Activated CD4-positive, alpha-beta T cell treated with anti-CD3 and anti-CD28 coated beads for 36 hours (primary cell): ENCODE measurements around the gene HIGD1B. TPM values are rescaled to one million over a fixed set of nuclear protein-coding genes. Genes with fewer than 3 reads are reported as not detected.

Experiments used
- ATAC-seq: fragments of 200-7000 bp; cut with Tn5 transposase; one replicate; pipeline ENCODE4 v1.10.0; 2021; ENCODE audit warnings: mild to moderate bottlenecking, moderate library complexity
- CTCF ChIA-PET: fragments of 350-600 bp; sonication (Branson Sonifier 250); formaldehyde crosslinking; loops from one replicate; lab custom pipeline; 2021; ENCODE audit warnings: antibody characterized with exemption; lab: Charles Lee
- POLR2A ChIA-PET: fragments of 350-600 bp; sonication (Branson Sonifier 250); formaldehyde crosslinking; loops from one replicate; lab custom pipeline; 2021; ENCODE audit warnings: antibody characterized with exemption, inconsistent platforms; lab: Charles Lee
- DNase-seq: peaks from one replicate; pipeline ENCODE4 v3.0.0-alpha.2; 2020
- H3K27ac Mint-ChIP-seq: one replicate; pipeline ENCODE4 v1.8.0; 2021; ENCODE audit warnings: mixed read lengths
- H3K27me3 Mint-ChIP-seq: one replicate; pipeline ENCODE4 v1.8.0; 2021; ENCODE audit warnings: mixed read lengths
- H3K36me3 Mint-ChIP-seq: one replicate; pipeline ENCODE4 v1.8.0; 2021; ENCODE audit warnings: low read depth, mixed read lengths
- H3K4me1 Mint-ChIP-seq: one replicate; pipeline ENCODE4 v1.8.0; 2021; ENCODE audit warnings: mixed read lengths
- H3K4me3 Mint-ChIP-seq: one replicate; pipeline ENCODE4 v1.8.0; 2021; ENCODE audit warnings: mild to moderate bottlenecking, moderate library complexity, mixed read lengths
- H3K9me3 Mint-ChIP-seq: one replicate; pipeline ENCODE4 v1.8.0; 2021; ENCODE audit warnings: low read depth, mixed read lengths
- intact Hi-C, 2 experiments: fragments of 100-400 bp; cut with DNase I in 1 of 2; cut with micrococcal nuclease in 1 of 2; formaldehyde crosslinking; loops; one replicate each; pipeline versions ENCODE4 v1.14.2 to v1.15.1; 2022 to 2024; cut with DNase I, micrococcal nuclease
- total RNA-seq, 2 experiments: library from RNA; stranded (reverse); gene quantifications; one replicate each; pipeline ENCODE4 v1.2.3, GENCODE V29; 2021

Gene HIGD1B
- total RNA-seq, 2 experiments from 2014 or later = not detected

DNA sequence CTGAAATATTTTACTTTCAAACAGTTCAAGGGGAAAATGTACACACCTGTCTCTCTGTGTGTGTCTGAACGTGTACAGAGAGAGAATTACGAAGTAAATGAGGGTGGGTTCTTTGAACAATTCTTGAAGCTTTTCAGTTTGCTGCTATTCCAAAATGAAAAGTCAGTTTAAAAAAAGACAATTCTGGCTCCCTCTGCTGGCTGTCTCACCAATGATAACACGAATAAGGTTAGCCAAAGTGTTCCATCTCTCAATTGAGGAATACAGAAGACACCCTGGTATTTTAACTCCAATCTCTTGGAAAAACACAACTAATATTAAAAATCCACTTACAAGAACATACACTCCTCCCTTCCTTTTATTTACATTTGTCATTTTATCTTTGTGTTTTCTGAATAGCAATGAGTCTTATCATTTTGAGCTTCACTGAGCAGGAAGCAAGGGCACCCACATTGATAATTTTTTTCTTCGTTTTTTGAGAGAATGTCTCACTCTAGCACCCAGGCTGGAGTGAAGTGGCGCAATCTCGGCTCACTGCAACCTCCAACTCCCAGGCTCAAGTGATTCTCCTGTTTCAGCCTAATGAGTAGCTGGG, 31.0 kb downstream of the HIGD1B start:
- CTCF ChIA-PET = interaction anchor here (0.6 to 6.6 kb wide), 16 partner anchors 8 to 1083 kb away, joined by 3 to 39 read pairs (median 4); partner anchors contain the start of gene EFTUD2
- H3K4me3 Mint-ChIP-seq = no peak overlapping the region
- DNase-seq (peak; percentile 47), ATAC-seq (no peak)
- no peaks in the 10 kb centered on the region for H3K4me1 Mint-ChIP-seq
- H3K36me3 Mint-ChIP-seq = peaks cover 48% of the 10 kb centered on the region
- no peaks in the 10 kb centered on the region for H3K27me3 Mint-ChIP-seq
- no peak overlapping the region for H3K27ac Mint-ChIP-seq
- H3K9me3 Mint-ChIP-seq = no peaks in the 10 kb centered on the region
- intact Hi-C loops = loop anchor here in 1 of 2 experiments (1.0 kb wide), 2 partner anchors 99 to 104 kb away; no protein-coding TSS in a partner anchor
- POLR2A ChIA-PET = no interaction called here

DNA sequence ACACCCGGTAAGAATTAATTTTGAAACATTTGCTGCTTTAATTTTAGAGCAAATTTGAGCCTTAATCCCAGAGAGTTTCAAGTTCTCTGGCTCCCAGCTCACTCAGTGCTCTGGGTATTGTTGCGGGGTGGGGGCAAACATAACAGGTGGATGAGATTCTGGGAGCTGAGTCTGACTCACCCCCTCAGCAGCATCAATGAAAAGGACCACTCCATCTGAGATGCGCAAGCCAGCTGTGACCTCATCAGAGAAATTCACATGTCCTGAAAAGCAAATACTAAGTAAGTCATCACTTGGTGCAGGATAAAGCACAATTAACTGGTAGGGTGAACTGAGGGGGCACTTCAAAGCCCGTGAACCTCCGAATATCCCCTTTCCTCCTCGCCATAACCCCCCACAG, 31.7 kb downstream of the HIGD1B start:
- ChIA-PET CTCF (interaction anchor here (0.6 to 6.6 kb wide), 13 partner anchors 9 to 1082 kb away, joined by 3 to 39 read pairs (median 4); partner anchors contain the start of gene EFTUD2), POLR2A (no interaction called here)
- H3K27ac Mint-ChIP-seq = no peak overlapping the region
- no peaks in the 10 kb centered on the region for H3K9me3 Mint-ChIP-seq
- no peak for DNase-seq
- H3K27me3 Mint-ChIP-seq = no peaks in the 10 kb centered on the region
- H3K4me3 Mint-ChIP-seq = no peak overlapping the region
- intact Hi-C loops = no loop called here
- H3K36me3 Mint-ChIP-seq = peaks cover 45% of the 10 kb centered on the region
- ATAC-seq = no peak
- no peaks in the 10 kb centered on the region for H3K4me1 Mint-ChIP-seq

DNA sequence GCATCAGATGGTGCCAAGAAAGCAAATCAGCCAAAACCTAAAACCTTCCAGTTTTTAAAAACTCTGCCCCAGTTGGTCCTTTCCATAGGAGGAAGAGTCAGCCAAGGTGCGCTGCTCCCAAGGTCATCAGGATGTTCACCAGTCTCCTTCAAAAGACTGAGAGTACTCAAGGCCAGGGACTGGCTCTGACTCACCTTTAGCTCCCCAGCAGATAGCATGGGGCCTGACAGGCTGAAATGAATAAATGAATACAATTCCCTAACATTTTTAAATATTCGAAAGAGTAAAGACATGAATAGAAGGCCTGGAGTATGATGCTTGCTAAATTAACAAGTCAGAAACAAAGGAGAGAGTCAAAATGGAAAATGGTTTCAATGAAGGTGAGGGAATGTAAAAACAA, 32.4 kb downstream of the HIGD1B start:
- DNase-seq (no peak), ATAC-seq (no peak)
- POLR2A ChIA-PET = no interaction called here
- H3K4me1 Mint-ChIP-seq = no peaks in the 10 kb centered on the region
- H3K36me3 Mint-ChIP-seq = peaks cover 48% of the 10 kb centered on the region
- intact Hi-C loops = no loop called here
- no peak overlapping the region for H3K4me3 Mint-ChIP-seq
- no peak overlapping the region for H3K27ac Mint-ChIP-seq
- CTCF ChIA-PET = interaction anchor here (1.7 to 6.6 kb wide), 4 partner anchors 12 to 103 kb away, joined by 5 to 39 read pairs (median 22); partner anchors contain the start of gene EFTUD2
- H3K27me3 Mint-ChIP-seq = no peaks in the 10 kb centered on the region
- H3K9me3 Mint-ChIP-seq = no peaks in the 10 kb centered on the region

DNA sequence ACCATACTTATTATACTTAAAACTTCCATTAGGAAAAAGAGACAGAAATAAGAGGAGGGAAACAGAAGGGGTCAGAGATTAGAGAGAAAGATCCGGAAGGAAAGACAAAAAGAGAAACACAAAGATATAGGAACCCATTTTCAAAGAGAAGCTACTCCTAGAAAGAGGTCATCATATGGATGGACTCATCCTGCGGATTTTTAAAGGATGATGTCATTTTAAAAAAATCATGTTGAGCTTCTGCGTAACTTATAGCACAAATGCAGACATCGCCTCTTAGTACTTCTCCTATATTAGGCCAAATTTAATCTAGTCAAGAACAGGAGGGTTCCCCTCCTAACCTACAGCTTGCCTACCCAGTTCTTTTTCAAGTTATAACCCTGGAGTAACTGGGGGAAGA, 33.5 kb downstream of the HIGD1B start:
- CTCF ChIA-PET = interaction anchor here (0.7 to 2.9 kb wide), 10 partner anchors 11 to 168 kb away, joined by 3 to 17 read pairs (median 5); no protein-coding TSS in a partner anchor
- Mint-ChIP-seq H3K4me1 (no peaks in the 10 kb centered on the region), H3K9me3 (no peaks in the 10 kb centered on the region), H3K27ac (no peak overlapping the region), H3K27me3 (no peaks in the 10 kb centered on the region), H3K36me3 (peaks cover 49% of the 10 kb centered on the region), H3K4me3 (no peak overlapping the region)
- POLR2A ChIA-PET = no interaction called here
- no peak for ATAC-seq
- DNase-seq = no peak
- intact Hi-C loops = no loop called here

DNA sequence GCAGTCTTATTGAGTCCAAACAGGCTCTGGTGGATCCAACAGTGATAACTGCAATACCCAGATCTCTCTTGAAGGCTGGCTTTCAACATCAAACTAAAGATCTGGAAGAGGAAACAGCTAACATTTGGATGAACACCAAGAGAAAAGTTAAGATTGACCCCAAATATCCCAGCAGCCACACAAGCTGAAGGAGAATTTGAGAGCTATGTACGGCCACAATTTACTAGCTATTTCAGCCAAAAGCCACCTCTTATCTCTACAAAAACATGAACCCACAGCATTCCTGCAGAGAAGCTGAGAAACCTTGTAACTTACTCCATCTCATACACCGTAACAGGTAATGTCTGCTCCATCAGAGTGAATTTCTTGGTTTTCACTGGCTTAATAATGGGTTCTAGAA, 37.3 kb downstream of the HIGD1B start:
- POLR2A ChIA-PET = no interaction called here
- no peak overlapping the region for H3K4me3 Mint-ChIP-seq
- CTCF ChIA-PET = interaction anchor here (0.7 to 1.5 kb wide), 2 partner anchors 20 to 108 kb away, joined by 3 to 5 read pairs; no protein-coding TSS in a partner anchor
- H3K27me3 Mint-ChIP-seq = no peaks in the 10 kb centered on the region
- no peak for DNase-seq
- no peak for ATAC-seq
- H3K9me3 Mint-ChIP-seq = no peaks in the 10 kb centered on the region
- H3K4me1 Mint-ChIP-seq = peaks cover 9% of the 10 kb centered on the region
- intact Hi-C loops = no loop called here
- H3K36me3 Mint-ChIP-seq = peaks cover 39% of the 10 kb centered on the region
- H3K27ac Mint-ChIP-seq = no peak overlapping the region

DNA sequence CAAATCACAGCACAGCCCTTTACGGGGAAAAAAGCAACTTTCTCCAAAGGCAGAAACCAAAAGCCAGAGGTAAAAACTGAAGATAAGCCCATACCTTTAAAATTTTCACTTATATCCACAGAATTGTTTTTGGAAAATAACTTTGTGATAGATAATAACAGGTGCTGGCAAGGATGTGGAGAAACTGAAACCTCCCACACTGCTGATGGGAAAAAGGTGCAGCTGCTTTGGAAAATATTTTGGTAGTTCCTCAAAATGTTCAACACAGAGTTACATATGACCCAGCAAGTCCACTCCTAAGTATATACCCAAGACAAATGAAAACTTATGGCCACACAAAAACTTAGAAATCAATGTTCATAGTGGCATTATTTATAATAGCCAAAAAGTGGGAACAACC, 39.3 kb downstream of the HIGD1B start:
- H3K36me3 Mint-ChIP-seq = peaks cover 39% of the 10 kb centered on the region
- intact Hi-C loops = loop anchor here in 1 of 2 experiments (2.0 kb wide), 1 partner anchor 20 kb away; no protein-coding TSS in a partner anchor
- H3K27me3 Mint-ChIP-seq = no peaks in the 10 kb centered on the region
- H3K4me1 Mint-ChIP-seq = peaks cover 14% of the 10 kb centered on the region
- ChIA-PET CTCF (interaction anchor here (0.6 kb wide), 1 partner anchor 526 kb away, joined by 4 read pairs; no protein-coding TSS in a partner anchor), POLR2A (no interaction called here)
- H3K4me3 Mint-ChIP-seq = no peak overlapping the region
- no peaks in the 10 kb centered on the region for H3K9me3 Mint-ChIP-seq
- no peak for ATAC-seq
- no peak for DNase-seq
- H3K27ac Mint-ChIP-seq = no peak overlapping the region

DNA sequence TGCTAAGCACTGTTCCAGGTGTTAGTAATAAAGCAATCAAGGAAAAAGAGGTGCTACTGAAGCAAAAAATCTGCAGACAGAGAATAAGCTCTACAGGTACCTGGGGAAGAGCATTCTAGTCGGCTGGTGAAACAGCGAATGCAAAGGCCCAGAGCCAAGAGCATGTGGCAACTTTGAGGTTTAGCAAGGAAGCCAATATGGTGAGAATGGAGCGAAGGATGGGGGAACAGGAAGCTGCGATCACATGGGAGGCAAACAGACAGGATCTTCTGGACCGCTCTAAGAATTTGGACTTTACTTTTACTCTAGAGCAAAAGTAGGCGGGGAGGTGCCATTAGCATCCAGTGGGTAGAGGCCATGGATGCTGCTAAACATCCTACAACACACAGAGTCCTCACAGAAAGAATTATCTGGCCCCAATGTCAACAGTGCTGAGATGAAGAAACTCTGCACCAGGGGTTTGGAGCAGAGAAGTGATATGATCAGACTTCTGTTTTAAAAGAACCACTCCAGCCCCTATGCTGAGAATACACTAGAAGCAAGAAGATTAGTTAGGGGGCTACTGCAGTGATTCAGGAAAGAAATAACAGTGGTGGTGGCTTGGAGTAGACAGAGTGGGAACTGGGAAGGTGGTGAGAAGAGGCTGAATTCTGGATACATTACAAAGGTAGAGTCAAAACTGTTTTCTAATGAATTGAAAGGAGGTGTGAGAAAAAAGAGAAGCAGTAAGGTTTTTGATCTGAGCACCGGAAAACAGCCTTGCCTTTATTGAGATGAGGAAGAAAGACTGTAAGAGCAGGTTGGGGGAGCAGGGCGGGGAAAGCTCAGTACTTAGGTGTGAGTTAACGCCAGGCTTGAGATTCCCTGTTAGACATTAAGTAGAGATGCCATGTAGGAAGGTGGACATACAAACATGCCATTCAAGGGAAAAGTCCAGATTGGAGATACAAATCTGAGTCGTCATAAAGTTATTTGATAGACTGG, 40.6 kb downstream of the HIGD1B start:
- peaks cover 14% of the 10 kb centered on the region for H3K4me1 Mint-ChIP-seq
- ATAC-seq (no peak), DNase-seq (no peak)
- CTCF ChIA-PET = interaction anchor here (0.6 kb wide), 1 partner anchor 14 kb away, joined by 3 read pairs; no protein-coding TSS in a partner anchor
- H3K4me3 Mint-ChIP-seq = no peak overlapping the region
- peaks cover 31% of the 10 kb centered on the region for H3K36me3 Mint-ChIP-seq
- intact Hi-C loops = loop anchor here in 1 of 2 experiments (2.0 kb wide), 1 partner anchor 21 kb away; no protein-coding TSS in a partner anchor
- no peak overlapping the region for H3K27ac Mint-ChIP-seq
- H3K9me3 Mint-ChIP-seq = no peaks in the 10 kb centered on the region
- POLR2A ChIA-PET = no interaction called here
- H3K27me3 Mint-ChIP-seq = no peaks in the 10 kb centered on the region

DNA sequence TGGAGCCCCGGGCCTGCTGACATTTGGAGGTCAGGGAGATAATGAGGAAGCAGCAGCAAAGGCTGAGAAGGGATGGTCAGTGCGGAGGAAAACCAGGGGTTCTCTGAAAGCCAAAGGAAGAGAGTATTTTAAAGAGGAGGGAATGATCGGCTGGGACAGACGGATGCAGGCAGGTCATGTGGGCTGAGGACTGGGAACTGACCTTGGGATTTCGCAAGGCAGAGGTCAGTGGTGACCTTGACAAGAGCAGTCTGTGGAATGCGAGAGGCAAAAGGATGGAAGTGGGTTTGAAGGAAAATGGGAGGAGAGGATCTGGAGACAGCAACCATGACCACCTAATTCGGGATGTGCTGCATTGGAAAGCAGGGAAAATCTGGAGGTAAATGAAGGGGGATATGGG, 41.3 kb downstream of the HIGD1B start:
- Mint-ChIP-seq H3K4me1 (peaks cover 16% of the 10 kb centered on the region), H3K36me3 (peaks cover 31% of the 10 kb centered on the region), H3K9me3 (no peaks in the 10 kb centered on the region), H3K4me3 (no peak overlapping the region), H3K27ac (no peak overlapping the region), H3K27me3 (no peaks in the 10 kb centered on the region)
- intact Hi-C loops = no loop called here
- ChIA-PET CTCF (no interaction called here), POLR2A (no interaction called here)
- no peak for ATAC-seq
- no peak for DNase-seq

DNA sequence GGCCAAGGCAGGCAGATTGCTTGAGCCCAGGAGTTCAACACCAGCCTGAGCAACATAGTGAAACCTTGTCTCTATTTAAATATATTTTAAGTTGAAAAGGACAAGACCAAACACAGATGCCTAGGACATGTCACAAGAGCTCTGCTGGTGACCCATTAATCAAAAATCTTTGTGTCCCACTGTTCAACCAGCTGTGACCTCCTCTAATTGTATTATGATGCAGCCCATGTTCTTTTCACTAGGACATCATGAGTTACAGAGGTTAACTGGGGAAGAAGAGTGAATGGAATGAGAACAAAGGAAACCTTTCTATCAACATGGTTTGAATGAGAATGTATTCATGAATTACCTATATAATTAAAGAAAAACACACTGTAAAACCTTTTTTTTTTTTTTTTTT, 44.6 kb downstream of the HIGD1B start:
- Mint-ChIP-seq H3K4me1 (peaks cover 19% of the 10 kb centered on the region), H3K4me3 (no peak overlapping the region), H3K36me3 (peaks cover 28% of the 10 kb centered on the region), H3K9me3 (no peaks in the 10 kb centered on the region), H3K27me3 (no peaks in the 10 kb centered on the region), H3K27ac (no peak overlapping the region)
- ChIA-PET CTCF (interaction anchor here (2.0 kb wide), 2 partner anchors 11 to 13 kb away, joined by 5 to 6 read pairs; no protein-coding TSS in a partner anchor), POLR2A (no interaction called here)
- ATAC-seq (no peak), DNase-seq (no peak)
- intact Hi-C loops = loop anchor here in 1 of 2 experiments (10.0 kb wide), 1 partner anchor 677 kb away; the partner anchor contains the start of gene UBTF

DNA sequence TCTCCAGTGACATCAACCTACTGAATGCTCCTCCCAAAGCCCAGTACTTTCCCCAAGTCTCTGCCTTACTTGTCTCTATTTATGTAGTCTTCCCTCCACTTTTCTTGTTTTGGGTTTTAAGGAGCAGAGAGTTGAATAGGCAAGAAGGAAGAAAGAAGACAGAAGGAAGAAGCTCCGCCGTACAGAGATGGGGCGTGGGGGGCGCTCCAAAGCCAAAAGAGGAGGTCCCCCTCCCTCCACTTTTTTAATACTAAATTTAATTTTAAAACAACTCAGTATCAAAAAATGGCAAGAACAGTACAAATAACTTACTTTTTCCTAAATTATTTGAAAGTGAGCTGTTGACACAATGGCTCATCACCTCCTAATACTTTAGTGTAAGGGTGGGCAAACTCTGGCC, 47.0 kb downstream of the HIGD1B start:
- CTCF ChIA-PET = interaction anchor here (0.6 to 2.0 kb wide), 5 partner anchors 16 to 1353 kb away, joined by 3 to 8 read pairs (median 4); no protein-coding TSS in a partner anchor
- Mint-ChIP-seq H3K4me3 (no peak overlapping the region), H3K36me3 (peaks cover 32% of the 10 kb centered on the region), H3K4me1 (peaks cover 27% of the 10 kb centered on the region), H3K9me3 (no peaks in the 10 kb centered on the region), H3K27ac (no peak overlapping the region), H3K27me3 (no peaks in the 10 kb centered on the region)
- ATAC-seq (no peak), DNase-seq (no peak)
- intact Hi-C loops = loop anchor here (5.0 to 10.0 kb wide), 3 partner anchors 78 to 680 kb away; partner anchors contain the start of gene UBTF (in 1 of the 2)
- POLR2A ChIA-PET = no interaction called here

DNA sequence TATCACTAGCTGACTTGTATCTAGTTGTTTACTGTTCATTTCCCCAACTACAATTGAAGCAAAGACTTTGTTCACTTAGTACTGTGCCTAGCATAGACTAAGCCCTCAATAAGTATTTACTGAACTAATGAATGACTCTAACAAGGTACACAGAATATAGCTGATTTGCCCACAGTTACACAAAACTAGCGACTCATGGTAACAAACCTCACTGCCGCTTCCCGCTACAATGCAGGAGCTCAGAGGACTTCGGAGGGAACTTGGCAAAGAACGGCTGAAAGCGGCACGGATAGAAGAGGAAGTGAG, 51.0 kb downstream of the HIGD1B start:
- DNase-seq (no peak), ATAC-seq (no peak)
- Mint-ChIP-seq H3K27me3 (no peaks in the 10 kb centered on the region), H3K9me3 (no peaks in the 10 kb centered on the region), H3K36me3 (peaks cover 22% of the 10 kb centered on the region), H3K27ac (peak overlapping the region; percentile 98), H3K4me1 (peaks cover 26% of the 10 kb centered on the region), H3K4me3 (peak overlapping the region; percentile 98)
- ChIA-PET CTCF (interaction anchor here (0.8 to 2.4 kb wide), 9 partner anchors 12 to 326 kb away, joined by 3 to 7 read pairs (median 4); partner anchors contain the start of gene ACBD4), POLR2A (interaction anchor here (0.6 to 1.3 kb wide), 2 partner anchors 22 to 250 kb away, joined by 3 read pairs; partner anchors contain the start of gene HEXIM1)
- intact Hi-C loops = loop anchor here (1.0 to 10.0 kb wide), 16 partner anchors 49 to 684 kb away; partner anchors contain the start of genes NMT1 (in 2 of the 2), ACBD4 (in 1 of the 2), C1QL1 (in 1 of the 2) and CCDC43 (in 1 of the 2)
